Lower leg skin (tissue), 3 donors: ENCODE data around the gene OSBPL5.

Experiments
- CTCF ChIP-seq, 3 donors: fragments of 450-650 bp; IDR thresholded peaks; one replicate each; pipeline ENCODE4 v1.5.1; 2016; ENCODE audit warnings: antibody characterized with exemption in 3 of 3, mild to moderate bottlenecking in 3 of 3, moderate library complexity in 2 of 3
- POLR2A ChIP-seq, 2 donors: fragments of 450-650 bp; IDR thresholded peaks; one replicate each; pipeline ENCODE4 v1.6.1; 2016 to 2017; ENCODE audit warnings: antibody characterized with exemption in 2 of 2, mild to moderate bottlenecking in 1 of 2, moderate library complexity in 1 of 2

DNA sequence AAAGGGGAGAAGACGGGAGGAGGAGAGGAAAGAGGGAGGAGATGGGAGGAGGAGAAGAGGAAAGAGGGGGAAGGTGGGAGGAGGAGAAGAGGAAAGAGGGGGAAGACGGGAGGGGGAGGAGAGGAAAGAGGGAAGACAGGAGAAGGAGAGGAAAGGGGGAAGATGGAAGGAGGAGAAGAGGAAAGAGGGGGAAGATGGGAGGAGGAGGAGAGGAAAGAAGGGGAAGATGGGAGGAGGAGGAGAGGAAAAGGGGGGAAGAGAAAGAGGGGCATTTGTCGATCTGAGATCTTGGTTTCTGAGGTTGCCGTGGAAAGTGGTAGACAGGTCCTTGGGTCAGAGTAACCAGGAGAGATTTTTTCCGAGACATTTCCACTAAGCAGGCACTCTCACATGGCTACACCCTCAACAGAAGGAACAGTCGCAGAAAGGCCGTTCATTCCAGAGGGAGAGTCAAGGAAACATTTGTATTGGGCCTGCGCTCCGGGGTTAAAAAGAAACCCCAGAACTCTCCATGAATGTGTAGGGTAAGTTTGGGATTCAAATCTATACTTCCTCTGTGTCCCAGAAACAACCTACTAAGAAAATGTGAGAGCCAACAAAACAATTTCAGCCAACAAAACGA is 68.1 kb downstream of the OSBPL5 start:
- TF ChIP-seq POLR2A (IDR thresholded peaks at IDR 0.05) (no peak), CTCF (IDR thresholded peaks at IDR 0.05) (no peak)
